Smooth muscle cell (in vitro differentiated cells): ENCODE data around the gene SLCO2B1. TPM values are rescaled to one million over a fixed set of nuclear protein-coding genes. Genes with fewer than 3 reads are reported as not detected.

Source experiments
- DNase-seq: peaks from one replicate; lab custom pipeline; 2025; ENCODE audit not compliant: unreplicated experiment; lab: John Stamatoyannopoulos, UW
- H2AFZ ChIP-seq: fragments of 200-600 bp; sonication (generic); 2 replicates; pipeline ENCODE4 v1.6.0; 2016; ENCODE audit warnings: antibody characterized with exemption, low read depth, mild to moderate bottlenecking
- H3F3A ChIP-seq: fragments of 200-600 bp; sonication (generic); 2 replicates; pipeline ENCODE4 v1.6.0; 2017; ENCODE audit warnings: antibody characterized with exemption, low read depth
- H3K27ac ChIP-seq: fragments of 200-600 bp; sonication (generic); 2 replicates; pipeline ENCODE4 v1.5.1; 2016; ENCODE audit warnings: low read depth, mild to moderate bottlenecking
- H3K27me3 ChIP-seq: fragments of 200-600 bp; sonication (generic); 2 replicates; pipeline ENCODE4 v1.6.1; 2016; ENCODE audit warnings: low read depth, mild to moderate bottlenecking
- H3K36me3 ChIP-seq: fragments of 200-600 bp; sonication (generic); 2 replicates; pipeline ENCODE4 v1.5.1; 2016; ENCODE audit warnings: low read depth
- H3K4me1 ChIP-seq: fragments of 200-600 bp; sonication (generic); 2 replicates; pipeline ENCODE4 v1.5.1; 2016; ENCODE audit warnings: low read depth
- H3K4me2 ChIP-seq: fragments of 200-600 bp; sonication (generic); 2 replicates; pipeline ENCODE4 v1.6.0; 2016; ENCODE audit warnings: mild to moderate bottlenecking
- H3K4me3 ChIP-seq: fragments of 200-600 bp; sonication (generic); 2 replicates; pipeline ENCODE4 v1.5.1; 2016; ENCODE audit warnings: mild to moderate bottlenecking
- H3K79me2 ChIP-seq: fragments of 200-600 bp; sonication (generic); 2 replicates; pipeline ENCODE4 v1.6.0; 2016; ENCODE audit warnings: low read depth, mild to moderate bottlenecking
- H3K9ac ChIP-seq: fragments of 200-600 bp; sonication (generic); 2 replicates; pipeline ENCODE4 v1.6.0; 2016; ENCODE audit warnings: low read depth
- H3K9me3 ChIP-seq: fragments of 200-600 bp; sonication (generic); replicated peaks from 2 replicates; pipeline ENCODE4 v1.5.1; 2016; ENCODE audit warnings: low read depth
- H4K20me1 ChIP-seq: fragments of 200-600 bp; sonication (generic); 2 replicates; pipeline ENCODE4 v1.6.0; 2016; ENCODE audit warnings: low read depth
- WGBS: methylation state at CpG from one replicate; pipeline ENCODE4 v1.1.7; 2016; ENCODE audit warnings: low lambda C conversion rate; 5-methylcytosine and 5-hydroxymethylcytosine counted together
- polyA plus RNA-seq: library from polyadenylated mRNA; unstranded; fragments of >200 nt; fragmentation: Nextera tagmentation; extraction: Ambion mirVana; gene quantifications from 2 replicates; pipeline ENCODE4 v1.2.1, GENCODE V29; 2016
- total RNA-seq: library from RNA; depleted of rRNA; stranded (reverse); fragments of >200 nt; gene quantifications from 2 replicates; pipeline ENCODE4 v1.2.3, GENCODE V29; 2014
- TF ChIP-seq, protein P1 (sequence below): fragments of 200-600 bp; sonication (generic); IDR thresholded peaks from 2 replicates; pipeline ENCODE4 v1.5.1; 2017; ENCODE audit warnings: borderline replicate concordance, mild to moderate bottlenecking, antibody characterized with exemption; ENCODE audit not compliant: insufficient read depth, poor library complexity, severe bottlenecking

The SLCO2B1 gene
- total and polyA plus RNA-seq, 2 experiments from 2014 or later = 0.30 TPM; not detected in 1

DNA sequence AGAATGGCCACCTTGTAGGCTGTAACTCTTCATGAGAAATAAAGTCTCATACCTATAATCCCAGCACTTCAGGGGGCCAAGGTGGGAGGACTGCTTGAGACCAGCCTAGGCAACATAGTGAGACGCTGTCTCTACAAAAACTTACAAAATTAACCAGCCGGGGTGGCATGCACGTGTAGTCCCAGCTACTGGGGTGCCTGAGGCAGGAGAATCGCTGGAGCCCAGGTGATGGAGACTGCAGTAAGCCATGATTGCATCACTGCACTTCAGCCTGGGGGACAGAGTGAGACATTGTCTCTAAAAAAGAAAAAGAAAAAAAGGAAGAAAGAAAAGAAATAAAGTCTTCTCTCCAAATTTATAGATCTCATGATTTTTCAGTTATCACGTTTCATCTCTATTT lies 4.2 kb upstream of the SLCO2B1 start:
- no peaks in the 10 kb centered on the region for H4K20me1 ChIP-seq
- no peak overlapping the region for H2AFZ ChIP-seq
- no peak overlapping the region for H3K4me2 ChIP-seq
- no peaks in the 10 kb centered on the region for H3K4me1 ChIP-seq
- TF ChIP-seq, protein P1, sequence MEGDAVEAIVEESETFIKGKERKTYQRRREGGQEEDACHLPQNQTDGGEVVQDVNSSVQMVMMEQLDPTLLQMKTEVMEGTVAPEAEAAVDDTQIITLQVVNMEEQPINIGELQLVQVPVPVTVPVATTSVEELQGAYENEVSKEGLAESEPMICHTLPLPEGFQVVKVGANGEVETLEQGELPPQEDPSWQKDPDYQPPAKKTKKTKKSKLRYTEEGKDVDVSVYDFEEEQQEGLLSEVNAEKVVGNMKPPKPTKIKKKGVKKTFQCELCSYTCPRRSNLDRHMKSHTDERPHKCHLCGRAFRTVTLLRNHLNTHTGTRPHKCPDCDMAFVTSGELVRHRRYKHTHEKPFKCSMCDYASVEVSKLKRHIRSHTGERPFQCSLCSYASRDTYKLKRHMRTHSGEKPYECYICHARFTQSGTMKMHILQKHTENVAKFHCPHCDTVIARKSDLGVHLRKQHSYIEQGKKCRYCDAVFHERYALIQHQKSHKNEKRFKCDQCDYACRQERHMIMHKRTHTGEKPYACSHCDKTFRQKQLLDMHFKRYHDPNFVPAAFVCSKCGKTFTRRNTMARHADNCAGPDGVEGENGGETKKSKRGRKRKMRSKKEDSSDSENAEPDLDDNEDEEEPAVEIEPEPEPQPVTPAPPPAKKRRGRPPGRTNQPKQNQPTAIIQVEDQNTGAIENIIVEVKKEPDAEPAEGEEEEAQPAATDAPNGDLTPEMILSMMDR = no peak
- H3K27ac ChIP-seq = no peak overlapping the region
- H3F3A ChIP-seq = peaks cover 4% of the 10 kb centered on the region
- no peak for DNase-seq
- H3K9me3 ChIP-seq = no peaks in the 10 kb centered on the region
- H3K4me3 ChIP-seq = no peak overlapping the region
- H3K36me3 ChIP-seq = no peaks in the 10 kb centered on the region
- H3K27me3 ChIP-seq = no peaks in the 10 kb centered on the region
- no peaks in the 10 kb centered on the region for H3K79me2 ChIP-seq
- 78% methylated on average over 5 of the region's 5 CpGs for WGBS
- H3K9ac ChIP-seq = no peak overlapping the region

DNA sequence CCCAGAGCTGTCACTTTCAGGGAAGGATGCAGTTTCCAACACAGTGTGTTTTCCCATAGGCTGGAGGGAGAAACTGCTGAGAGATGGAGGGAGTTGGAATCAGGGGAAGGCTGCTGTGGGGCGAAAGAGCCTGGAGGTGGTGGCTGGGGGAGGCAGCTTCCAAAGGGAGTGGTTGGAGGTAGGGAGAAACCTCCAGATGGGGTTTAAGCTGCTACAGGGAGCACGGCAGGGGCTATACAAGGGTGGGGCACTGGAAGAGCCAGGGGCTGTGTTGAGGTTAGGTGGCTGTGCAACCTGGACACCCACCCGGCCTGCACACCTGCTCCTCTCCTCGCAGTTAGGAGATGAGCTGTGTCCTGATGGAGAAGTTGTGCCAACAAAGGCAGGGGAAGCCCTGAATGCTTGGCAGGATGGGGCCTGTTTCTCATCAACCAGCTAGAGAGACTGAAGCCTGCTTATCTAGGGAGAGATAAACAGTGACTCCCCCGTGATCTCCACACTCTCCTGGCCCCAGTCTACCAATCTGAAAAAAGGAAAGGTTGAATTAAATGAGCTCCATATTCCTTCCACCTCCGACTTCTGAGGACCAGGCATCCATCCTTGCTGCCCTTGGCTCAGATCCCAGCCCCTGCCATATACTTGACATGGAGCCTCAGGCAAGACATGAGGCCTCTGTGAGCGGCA lies 3.6 kb upstream of the SLCO2B1 start:
- no peaks in the 10 kb centered on the region for H3K9me3 ChIP-seq
- no peak overlapping the region for H3K27ac ChIP-seq
- no peak overlapping the region for H3K9ac ChIP-seq
- H3K79me2 ChIP-seq = no peaks in the 10 kb centered on the region
- TF ChIP-seq, protein P1 = no peak
- no peak for DNase-seq
- no peaks in the 10 kb centered on the region for H3K4me1 ChIP-seq
- WGBS = 59% methylated on average over 7 of the region's 7 CpGs
- H3K27me3 ChIP-seq = no peaks in the 10 kb centered on the region
- H3F3A ChIP-seq = peaks cover 4% of the 10 kb centered on the region
- no peak overlapping the region for H2AFZ ChIP-seq
- no peaks in the 10 kb centered on the region for H3K36me3 ChIP-seq
- H3K4me2 ChIP-seq = no peak overlapping the region
- no peaks in the 10 kb centered on the region for H4K20me1 ChIP-seq
- H3K4me3 ChIP-seq = no peak overlapping the region

DNA sequence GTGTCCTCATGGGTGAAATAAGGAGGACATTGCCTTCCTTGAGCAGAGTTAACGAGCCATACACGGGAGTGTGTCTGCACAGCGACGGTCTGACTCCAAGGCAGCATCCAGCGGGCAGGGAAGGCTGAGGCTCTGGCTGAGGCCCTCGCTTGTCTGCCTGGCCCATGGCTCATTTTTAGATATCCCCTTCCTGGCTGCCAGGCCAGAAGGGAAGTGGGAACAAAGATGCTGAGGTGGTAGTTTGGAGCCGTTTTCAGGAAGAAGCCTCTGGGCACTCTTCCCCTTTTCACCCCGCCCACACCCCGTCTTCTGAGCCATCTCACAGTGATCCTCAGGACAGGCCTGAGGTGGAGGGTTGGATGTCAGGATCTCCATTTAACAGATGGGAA lies 3.0 kb upstream of the SLCO2B1 start:
- TF ChIP-seq, protein P1 = no peak
- 61% methylated on average over 9 of the region's 9 CpGs for WGBS
- Histone ChIP-seq H3K36me3 (no peaks in the 10 kb centered on the region), H2AFZ (no peak overlapping the region), H4K20me1 (no peaks in the 10 kb centered on the region), H3K27ac (no peak overlapping the region), H3K79me2 (no peaks in the 10 kb centered on the region), H3F3A (peaks cover 4% of the 10 kb centered on the region), H3K9ac (no peak overlapping the region), H3K27me3 (no peaks in the 10 kb centered on the region), H3K4me1 (no peaks in the 10 kb centered on the region), H3K4me2 (no peak overlapping the region), H3K4me3 (no peak overlapping the region), H3K9me3 (no peaks in the 10 kb centered on the region)
- no peak for DNase-seq

DNA sequence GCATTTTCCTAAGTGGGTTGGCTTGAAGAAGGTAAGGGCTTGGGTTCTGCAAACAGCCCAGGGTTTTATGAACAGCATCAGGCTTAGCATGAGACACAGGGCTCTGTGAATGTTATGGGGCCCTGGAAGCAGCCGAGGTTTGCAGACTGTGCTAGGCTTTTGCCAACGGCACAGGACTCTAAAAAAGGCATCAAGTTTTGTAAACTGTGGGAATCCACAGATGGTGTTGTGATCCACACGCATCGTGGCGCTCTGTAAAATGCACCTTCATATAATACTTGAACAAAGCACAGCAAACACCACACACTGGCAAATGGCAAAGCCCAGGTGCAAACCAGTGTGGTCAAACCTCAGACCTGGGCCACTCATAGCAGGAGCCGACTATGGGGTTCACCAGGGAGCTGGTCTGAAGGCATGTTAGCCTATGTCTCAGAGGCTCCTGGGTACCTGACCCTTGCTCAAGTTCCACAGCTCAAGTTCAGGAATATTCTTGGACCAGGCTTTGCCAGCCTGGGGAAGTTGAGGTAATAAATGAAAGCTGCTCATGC lies 2.4 kb upstream of the SLCO2B1 start:
- 64% methylated on average over 6 of the region's 6 CpGs for WGBS
- Histone ChIP-seq H3K27ac (no peak overlapping the region), H3K36me3 (no peaks in the 10 kb centered on the region), H4K20me1 (no peaks in the 10 kb centered on the region), H2AFZ (no peak overlapping the region), H3K9ac (no peak overlapping the region), H3F3A (peaks cover 1% of the 10 kb centered on the region), H3K4me3 (no peak overlapping the region), H3K27me3 (no peaks in the 10 kb centered on the region), H3K4me2 (no peak overlapping the region), H3K79me2 (no peaks in the 10 kb centered on the region), H3K4me1 (no peaks in the 10 kb centered on the region), H3K9me3 (no peaks in the 10 kb centered on the region)
- no peak for DNase-seq
- TF ChIP-seq, protein P1 = no peak
